HCT116 (cell line): Measurements from ENCODE around the gene PACS2.

Experiments used
- POLR2A ChIP-seq: IDR thresholded peaks from 2 replicates; pipeline ENCODE4 v1.7.0; 2011; ENCODE audit warnings: borderline replicate concordance; ENCODE audit not compliant: insufficient read depth, insufficient read length; ENCODE audit errors: extremely low read depth
- POLR2AphosphoS5 ChIP-seq: IDR thresholded peaks from 2 replicates; pipeline ENCODE4 v1.6.1; 2011; ENCODE audit warnings: mild to moderate bottlenecking, low read depth, low read length, moderate library complexity
- SP1 ChIP-seq: IDR thresholded peaks from 2 replicates; pipeline ENCODE4 v1.6.1; 2012; ENCODE audit warnings: low read depth
- ZNF274 ChIP-seq: fragments of 200-500 bp; sonication (Bioruptor generic); IDR thresholded peaks from 2 replicates; pipeline ENCODE4 v1.6.1; 2014; ENCODE audit warnings: mild to moderate bottlenecking, low read depth, low read length, inconsistent platforms
- TF ChIP-seq, protein P1 (sequence below), 3 experiments: fragments of 200-600 bp in 1 of 3; sonication (generic) in 1 of 3; IDR thresholded peaks in 2 of 3; conservative IDR thresholded peaks in 1 of 3; 2 replicates each; pipeline ENCODE4 v1.5.1; 2012 to 2017; ENCODE audit warnings: low read depth in 2 of 3, low read length in 2 of 3, antibody characterized with exemption in 1 of 3, borderline replicate concordance in 1 of 3, control low read depth in 1 of 3, mild to moderate bottlenecking in 1 of 3, mixed read lengths in 1 of 3, mixed run types in 1 of 3, moderate library complexity in 1 of 3; ENCODE audit not compliant: insufficient read depth in 1 of 3
- TF ChIP-seq, protein P2 (sequence below): IDR thresholded peaks from 2 replicates; pipeline ENCODE4 v1.6.1; 2012

DNA sequence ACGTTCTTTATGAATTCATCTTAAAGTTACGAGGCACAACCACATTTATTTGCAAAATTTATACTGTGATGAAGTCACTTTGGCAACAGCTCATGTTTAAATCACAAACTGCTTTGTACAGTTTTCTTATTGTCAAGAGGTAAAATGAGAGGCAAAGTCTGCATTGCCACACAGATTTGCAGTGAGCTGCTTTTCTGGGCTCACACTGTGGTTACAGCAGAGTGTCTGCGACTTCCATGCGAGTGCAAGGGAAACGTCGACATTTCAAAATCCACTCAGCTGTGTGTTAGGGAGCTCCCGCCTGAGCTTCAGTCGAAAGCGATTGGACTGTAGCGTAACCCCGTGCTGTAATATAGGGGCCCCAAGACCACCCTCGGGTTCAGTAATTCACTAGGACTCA lies 118.1 kb downstream of the PACS2 start:
- TF ChIP-seq, protein P1, sequence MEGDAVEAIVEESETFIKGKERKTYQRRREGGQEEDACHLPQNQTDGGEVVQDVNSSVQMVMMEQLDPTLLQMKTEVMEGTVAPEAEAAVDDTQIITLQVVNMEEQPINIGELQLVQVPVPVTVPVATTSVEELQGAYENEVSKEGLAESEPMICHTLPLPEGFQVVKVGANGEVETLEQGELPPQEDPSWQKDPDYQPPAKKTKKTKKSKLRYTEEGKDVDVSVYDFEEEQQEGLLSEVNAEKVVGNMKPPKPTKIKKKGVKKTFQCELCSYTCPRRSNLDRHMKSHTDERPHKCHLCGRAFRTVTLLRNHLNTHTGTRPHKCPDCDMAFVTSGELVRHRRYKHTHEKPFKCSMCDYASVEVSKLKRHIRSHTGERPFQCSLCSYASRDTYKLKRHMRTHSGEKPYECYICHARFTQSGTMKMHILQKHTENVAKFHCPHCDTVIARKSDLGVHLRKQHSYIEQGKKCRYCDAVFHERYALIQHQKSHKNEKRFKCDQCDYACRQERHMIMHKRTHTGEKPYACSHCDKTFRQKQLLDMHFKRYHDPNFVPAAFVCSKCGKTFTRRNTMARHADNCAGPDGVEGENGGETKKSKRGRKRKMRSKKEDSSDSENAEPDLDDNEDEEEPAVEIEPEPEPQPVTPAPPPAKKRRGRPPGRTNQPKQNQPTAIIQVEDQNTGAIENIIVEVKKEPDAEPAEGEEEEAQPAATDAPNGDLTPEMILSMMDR (IDR thresholded peaks at IDR 0.05 in 2 of 3, conservative IDR thresholded peaks at IDR 0.05 in 1 of 3; ENCODE audit: borderline replicate concordance in 1 of 3, insufficient read depth in 1 of 3, low read depth in 2 of 3, low read length in 2 of 3), result no peak
- TF ChIP-seq POLR2A, result no peak
- TF ChIP-seq POLR2AphosphoS5, result no peak
- no peak for TF ChIP-seq ZNF274
- TF ChIP-seq, protein P2, sequence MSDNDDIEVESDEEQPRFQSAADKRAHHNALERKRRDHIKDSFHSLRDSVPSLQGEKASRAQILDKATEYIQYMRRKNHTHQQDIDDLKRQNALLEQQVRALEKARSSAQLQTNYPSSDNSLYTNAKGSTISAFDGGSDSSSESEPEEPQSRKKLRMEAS, result no peak
- TF ChIP-seq SP1, result no peak
